NCI-H2029 (cell line): ENCODE results near the gene UIMC1.
"Not testable (repeated sequence)": the region's sequence is repeated elsewhere in the genome, so short reads cannot be mapped to it uniquely, and the experiment has no call there.

Experiments
- DNase-seq: peaks from one replicate; lab custom pipeline; 2025; lab: John Stamatoyannopoulos, UW

UIMC1 gene

DNA sequence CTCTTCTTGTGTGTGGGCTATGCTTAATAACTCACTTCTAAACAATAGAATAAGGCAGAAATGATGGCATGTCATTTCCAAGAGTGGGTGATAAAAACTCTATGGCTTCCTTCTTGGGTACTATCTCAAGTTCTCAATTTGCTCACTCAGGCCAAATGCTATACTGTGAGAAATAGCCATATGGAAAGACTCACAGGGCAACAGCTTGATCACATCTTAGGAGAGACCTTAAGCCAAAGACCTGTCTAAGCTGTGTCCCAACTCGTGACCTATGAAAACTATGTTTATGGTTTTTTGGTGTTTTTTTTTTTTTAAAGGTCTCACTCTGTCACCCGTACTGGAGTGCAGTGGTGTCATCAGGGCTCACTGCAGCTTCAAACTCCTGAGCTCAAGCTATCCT, 2.1 kb upstream of the UIMC1 start:
- no peak for DNase-seq

DNA sequence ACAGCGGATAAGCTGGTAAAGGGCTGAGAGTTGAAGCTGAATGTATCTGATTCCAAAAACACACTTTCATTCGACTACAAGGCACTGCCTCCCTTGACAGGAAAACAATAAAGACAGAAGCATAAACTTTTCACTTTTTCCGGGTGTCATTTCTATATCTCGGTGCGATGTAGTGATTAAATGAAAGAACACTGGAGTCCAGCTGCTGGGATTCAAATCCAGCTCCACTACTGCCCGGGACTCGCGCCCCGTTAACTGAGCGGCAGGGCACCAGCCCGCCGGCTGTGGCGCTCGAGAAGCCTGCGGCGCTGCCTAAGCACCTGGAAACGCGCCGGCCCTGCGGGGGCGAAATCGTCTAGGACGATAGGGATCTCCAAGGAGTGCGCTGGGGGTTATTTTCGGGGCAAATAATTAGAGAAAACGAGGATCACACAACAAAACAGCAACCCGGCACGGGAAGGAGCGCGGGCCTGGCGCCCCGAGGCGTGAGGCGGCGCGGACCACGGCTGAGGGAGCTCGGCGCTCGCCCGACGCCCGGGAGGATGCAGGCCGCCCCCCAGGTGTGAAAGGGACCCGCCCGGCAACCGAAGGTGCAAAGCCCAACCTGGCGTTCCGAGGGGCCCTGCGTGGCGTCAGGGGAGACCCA, 837 bp downstream of the UIMC1 start:
- peak; percentile 22 for DNase-seq

DNA sequence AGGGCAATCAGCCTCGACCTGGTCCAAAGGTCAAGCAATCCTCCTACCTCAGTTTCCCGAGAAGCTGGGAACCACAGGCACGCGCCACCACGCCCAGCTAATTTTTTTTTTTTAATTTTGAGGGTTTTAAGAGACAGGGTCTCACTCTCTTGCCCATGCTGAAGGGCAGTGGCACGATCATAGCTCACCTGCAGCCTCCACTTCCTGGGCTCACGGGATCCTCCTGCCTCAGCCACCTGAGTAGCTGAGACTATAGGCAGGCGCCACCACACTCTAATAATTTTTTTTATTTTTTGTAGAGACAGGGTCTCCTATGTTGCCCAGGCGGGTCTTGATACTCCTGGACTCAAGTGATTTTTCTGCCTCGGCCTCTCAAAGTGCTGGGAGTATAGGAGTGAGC, 1.6 kb downstream of the UIMC1 start:
- DNase-seq = no peak

DNA sequence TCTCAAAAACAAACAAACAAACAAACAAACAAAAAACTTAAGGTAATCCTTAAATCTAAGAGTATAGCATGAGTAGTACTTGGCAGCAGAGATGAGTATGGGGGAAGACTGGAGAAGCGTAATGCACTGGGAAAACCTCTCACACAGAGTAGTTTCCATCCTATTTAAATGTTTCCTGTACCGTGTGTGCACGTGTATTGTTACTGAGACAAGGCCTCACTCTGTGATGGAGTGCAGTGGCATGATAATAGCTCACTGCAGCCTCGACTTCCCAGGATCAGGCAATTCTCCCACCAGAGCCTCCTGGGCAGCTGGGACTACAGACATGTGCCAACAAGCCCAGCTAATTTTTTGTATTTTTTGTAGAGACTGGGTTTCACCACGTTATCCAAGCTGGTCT, 2.9 kb downstream of the UIMC1 start:
- no peak for DNase-seq

DNA sequence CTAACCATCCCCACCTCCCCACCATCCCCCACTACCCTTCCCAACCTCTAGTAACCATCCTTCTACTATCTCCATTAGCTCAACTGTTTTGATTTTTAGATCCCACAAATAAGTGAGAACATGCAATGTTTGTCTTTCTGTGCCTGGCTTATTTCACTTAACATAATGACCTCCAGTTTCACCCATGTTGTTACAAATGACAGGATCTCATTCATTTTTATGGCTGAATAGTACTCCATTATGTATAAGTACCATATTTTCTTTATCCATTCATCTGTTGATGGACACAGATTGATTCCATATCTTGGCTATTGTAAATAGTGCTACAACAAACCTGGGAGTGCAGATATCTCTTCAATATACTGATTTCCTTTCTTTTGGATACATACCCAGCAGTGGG, 7.1 kb downstream of the UIMC1 start:
- not testable (repeated sequence) for DNase-seq

DNA sequence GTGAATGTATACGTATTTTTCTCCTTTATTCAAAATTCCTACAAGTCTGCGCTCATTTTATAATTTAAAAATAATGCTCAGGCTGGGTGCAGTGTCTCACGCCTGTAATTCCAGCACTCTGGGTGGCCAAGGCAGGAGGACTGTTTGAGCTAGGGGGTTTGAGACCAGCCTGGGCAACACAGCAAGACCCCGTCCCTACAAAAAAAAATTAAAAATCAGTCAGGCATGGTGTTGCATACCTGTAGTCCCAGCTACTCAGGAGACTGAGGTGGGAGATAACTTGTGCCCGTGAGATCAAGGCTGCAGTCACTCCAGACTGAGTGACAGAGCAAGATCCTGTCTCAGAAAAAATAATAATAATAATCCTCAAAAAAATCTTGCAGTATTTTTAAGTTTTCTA, 7.8 kb downstream of the UIMC1 start:
- DNase-seq = no peak

DNA sequence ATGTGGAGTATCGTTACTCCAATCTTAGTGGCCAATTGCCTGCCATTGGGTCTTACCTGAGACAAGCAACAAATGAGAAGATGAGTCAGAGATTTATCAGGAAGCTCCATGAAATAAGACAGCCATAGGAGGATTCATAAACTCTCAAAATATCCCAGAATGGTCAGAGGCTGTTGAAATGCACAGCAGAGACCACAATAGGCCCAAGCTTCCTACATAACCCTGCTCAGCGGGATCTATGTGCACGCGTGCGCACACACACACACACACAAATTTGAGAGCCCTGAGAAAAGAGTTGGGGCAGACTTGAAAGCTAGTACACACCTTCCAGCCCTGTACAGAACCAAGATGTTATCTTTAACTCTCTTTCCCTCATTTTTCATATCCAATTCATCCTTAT, 9.8 kb downstream of the UIMC1 start:
- no peak for DNase-seq

DNA sequence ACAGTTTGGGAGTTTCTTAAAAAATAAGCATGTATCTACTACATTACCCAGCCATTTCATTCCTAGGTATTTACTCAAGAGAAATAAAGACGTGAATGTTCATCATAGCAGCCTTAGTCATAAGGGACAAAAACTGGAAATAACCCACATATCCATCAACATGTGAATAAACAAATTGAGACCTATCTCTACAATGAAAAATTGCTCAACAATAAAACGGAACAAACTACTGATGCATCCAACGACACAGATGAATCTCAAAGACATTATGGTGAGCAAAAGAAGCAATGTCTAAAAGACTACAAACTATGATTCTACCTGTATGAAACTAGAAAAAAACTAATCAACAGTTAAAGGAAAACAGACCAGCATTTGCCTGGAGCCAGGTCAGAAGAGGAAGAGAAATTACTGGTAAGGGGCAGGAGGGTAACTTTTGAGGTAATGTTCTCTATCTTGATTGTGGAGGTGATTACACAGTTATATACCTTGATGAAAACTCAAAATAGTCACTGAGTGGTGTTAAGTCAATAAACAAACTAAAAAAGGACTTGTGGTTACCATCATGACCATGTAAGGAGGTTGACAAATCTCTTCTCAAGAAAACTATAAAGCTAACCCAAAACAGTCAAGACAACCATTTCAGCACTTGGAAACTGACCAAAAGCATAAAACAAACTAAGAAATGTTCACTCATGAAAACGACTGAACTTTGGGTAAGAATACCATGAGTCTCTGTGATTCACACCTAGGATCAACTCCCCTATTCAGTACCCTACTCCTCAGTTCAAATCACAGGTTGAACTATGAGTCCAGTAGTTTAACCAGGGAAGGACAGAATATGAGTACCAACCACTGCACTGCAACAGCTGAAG, 10.4 kb downstream of the UIMC1 start:
- no peak for DNase-seq

DNA sequence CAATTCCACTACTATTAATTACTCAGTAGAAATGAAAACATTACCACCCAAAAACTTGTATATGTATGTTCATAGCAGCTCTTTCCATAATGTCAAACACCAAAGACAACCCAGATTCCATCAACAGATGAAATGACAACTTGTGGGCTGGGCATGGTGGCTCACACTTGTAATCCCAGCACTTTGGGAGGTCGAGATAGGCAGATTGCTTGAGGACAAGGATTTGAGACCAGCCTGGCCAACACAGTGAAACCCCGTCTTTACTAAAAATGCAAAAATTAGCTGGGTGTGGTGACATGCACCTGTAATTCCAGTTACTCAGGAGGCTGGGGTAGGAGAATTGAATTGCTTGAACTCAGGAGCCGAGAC, 11.5 kb downstream of the UIMC1 start:
- DNase-seq = no peak

DNA sequence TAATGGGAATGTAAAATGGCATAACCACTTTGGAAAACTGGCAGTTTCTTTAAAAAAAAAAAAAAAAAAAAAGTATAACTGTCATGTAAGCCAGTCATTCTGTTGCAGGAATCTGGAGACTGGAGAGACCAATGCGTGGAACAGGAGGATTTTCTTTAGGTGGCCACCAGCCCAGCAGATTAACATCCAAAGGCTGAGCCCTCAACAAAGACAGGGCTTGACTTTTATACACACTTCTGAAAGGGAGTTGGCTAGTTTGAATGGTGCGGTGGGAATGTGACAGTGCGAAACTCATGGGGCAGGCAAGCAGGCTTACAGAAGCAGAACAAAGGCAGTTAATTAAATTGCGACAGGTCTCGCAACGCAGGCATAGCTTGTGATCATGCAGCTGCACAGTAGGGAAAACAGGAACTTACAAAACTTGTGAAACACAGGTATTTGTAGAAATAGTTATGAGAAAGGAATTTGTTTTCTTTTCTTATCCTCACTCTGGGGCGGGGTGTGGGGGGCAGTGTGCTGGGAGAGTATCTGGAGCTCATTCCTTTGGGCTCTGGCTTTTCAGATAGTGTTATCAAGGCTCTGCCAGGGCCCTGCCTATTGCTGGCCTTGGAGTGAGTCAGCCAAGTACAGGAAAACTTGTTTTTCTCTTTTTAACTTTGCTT, 12.0 kb downstream of the UIMC1 start:
- DNase-seq = no peak

DNA sequence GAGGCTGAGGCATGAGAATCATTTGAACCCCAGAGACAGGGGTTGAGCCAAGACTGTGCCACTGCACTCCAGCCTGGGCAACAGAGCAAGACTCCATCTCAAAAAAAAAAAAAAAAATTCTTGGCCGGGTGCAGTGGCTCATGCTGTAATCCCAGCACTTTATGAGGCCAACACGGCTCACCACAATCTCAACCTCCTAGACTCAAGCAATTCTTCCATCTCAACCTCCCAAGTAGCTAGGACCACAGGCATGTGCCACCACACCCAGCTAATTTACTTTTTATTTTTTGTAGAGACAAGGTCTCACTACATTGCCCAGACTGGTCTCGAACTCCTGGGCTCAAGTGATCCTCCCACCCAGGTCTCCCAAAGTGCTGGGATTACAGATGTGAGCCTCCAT, 13.5 kb downstream of the UIMC1 start:
- not testable (repeated sequence) for DNase-seq

DNA sequence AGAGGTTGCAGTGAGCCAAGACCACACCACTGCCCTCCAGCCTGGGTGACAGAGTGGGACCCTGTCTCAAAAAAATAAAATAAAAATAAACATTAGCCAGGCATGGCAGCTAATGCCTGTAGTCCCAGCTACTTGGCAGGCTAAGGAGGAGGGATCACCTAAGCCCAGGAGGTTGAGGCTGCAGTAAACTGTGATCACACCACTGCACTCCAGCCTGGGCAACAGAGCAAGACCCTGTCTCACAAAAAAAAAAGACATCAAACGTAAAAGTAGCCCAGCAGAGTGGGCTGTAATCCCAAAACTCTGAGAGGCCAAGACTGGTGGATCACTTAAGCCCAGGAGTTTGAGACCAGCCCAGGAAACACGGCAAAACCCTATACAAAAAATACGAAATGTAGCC, 19.0 kb downstream of the UIMC1 start:
- DNase-seq = no peak

DNA sequence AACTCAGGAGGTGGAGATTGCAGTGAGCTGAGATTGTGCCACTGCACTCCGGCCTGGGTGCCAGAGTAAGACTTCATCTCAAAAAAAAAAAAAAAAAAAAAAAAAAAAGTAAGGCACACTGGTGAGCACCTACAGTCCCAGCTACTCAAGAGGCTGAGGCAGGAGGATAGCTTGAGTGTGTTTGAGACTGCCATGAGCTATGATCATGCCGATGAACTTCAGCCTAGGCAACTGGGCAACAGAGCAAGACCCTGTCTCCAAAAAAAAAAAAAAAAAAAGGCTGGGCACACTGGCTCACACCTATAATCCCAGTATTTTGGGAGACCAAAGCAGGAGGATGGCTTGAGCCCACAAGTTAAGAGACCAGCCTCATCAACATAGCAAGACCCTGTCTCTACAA, 20.3 kb downstream of the UIMC1 start:
- no peak for DNase-seq

DNA sequence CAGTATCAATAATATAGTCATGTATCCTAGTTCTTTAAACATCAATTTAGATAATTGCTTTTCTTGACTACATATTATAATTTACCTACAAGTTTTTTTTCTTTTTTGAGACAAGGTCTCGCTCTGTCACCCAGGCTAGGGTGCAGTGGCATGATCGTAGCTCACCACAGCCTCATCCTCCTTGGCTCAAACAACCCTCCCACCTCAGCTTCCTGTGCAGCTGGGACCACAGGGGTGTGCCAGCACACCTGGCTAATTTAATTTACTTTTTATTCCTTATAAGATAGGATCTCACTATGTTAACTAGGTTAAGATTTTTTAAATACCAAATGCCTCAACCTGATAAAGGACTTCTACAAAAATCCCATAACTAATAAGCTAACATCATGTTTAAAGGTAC, 21.1 kb downstream of the UIMC1 start:
- DNase-seq = no peak

DNA sequence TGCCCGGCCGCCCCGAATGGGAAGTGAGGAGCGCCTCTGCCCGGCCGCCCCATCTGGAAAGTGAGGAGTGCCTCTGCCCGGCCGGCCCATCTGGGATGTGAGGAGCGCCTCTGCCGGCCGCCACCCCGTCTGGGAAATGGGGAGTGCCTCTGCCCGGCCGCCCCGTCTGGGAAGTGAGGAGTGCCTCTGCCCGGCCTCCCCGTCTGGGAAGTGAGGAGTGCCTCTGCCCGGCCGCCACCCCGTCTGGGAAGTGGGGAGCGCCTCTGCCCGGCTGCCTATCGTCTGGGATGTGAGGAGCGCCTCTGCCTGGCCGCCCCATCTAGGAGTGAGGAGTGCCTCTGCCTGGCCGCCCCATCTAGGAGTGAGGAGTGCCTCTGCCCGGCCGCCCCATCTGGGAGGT, 22.4 kb downstream of the UIMC1 start:
- not testable (repeated sequence) for DNase-seq

DNA sequence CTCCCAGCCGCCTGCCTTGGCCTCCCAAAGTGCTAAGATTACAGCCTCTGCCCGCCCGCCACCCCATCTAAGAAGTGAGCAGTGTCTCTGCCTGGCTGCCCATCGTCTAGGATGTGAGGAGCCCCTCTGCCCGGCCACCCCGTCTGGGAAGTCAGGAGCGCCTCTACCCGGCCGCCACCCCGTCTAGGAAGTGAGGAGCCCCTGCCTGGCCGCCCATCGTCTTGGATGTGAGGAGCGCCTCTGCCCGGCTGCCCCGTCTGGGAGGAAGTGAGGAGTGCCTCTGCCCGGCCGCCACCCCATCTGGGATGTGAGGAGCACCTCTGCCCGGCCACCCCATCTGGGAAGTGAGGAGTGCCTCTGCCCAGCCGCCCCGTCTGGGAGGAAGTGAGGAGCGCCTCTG, 23.0 kb downstream of the UIMC1 start:
- not testable (repeated sequence) for DNase-seq

DNA sequence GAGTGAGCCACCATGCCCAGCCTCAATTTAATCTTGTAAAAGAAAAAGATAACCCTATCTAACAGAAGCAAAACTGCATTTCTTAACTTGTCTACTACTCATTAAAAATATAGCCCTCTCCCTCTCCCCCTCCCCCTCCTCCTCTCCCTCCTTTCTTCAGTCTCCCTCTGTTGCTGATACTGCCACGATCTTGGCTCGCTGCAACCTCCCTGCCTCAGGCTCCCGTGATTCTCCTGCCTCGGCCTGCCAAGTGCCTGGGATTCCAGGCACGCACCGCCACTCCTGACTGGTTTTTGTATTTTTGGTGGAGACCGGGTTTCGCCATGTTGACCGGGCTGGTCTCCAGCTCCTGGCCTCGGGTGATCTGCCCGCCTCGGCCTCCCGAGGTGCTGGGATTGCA, 23.5 kb downstream of the UIMC1 start:
- not testable (repeated sequence) for DNase-seq

DNA sequence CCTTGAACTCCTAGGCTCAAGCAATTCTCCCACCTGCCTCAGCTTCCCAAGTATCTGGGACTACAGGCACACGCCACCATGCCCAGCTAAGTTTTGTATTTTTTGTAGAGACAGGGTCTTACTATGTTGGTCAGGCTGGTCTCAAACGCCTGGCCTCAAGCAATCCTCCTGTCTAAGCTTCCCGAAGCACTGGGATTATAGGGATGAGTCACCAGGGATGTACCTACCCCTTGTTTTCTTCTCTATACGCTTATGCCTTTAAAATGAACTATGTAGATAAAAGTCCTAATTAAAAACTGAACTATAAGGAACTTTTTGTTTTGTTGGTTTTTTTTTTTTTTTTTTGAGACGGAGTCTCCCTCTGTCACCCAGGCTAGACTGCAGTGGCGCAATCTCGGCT, 25.8 kb downstream of the UIMC1 start:
- DNase-seq = no peak

DNA sequence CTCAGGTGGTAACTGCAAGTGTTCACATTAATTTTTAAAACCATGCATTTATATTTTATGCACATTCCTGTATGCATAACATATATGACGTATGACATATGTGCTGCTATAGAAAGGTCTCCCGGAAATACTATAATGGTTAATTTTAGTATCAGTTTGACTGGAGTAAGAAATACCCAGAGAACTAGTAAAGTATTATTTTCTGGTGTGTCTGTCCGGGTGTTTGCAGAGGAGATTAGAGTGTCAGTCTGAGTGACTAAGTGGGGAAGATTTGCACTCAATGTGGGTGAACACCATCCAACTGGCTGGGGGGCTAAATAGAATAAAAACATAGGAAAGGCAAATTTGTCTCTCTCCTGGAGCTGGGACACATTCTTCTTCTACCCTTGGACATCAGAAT, 26.9 kb downstream of the UIMC1 start:
- no peak for DNase-seq

DNA sequence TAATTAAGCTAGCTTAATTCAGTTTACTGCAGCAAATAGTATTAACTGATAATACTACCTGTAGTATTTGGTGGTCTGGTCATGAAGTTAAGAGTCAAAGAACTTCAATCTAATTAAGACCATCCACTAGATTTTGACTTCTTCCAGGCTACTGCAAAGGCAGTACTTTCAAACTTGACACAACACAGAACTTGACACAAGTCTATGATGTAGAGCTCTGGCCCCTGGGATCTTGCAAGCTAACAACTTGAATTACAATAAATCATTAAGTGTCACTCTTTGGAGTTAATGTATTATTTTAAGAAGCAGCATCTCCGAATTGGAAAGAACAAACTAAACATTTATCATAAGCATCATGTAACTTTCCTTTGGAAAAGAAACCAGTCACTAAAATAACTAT, 40.9 kb downstream of the UIMC1 start:
- DNase-seq = no peak

DNA sequence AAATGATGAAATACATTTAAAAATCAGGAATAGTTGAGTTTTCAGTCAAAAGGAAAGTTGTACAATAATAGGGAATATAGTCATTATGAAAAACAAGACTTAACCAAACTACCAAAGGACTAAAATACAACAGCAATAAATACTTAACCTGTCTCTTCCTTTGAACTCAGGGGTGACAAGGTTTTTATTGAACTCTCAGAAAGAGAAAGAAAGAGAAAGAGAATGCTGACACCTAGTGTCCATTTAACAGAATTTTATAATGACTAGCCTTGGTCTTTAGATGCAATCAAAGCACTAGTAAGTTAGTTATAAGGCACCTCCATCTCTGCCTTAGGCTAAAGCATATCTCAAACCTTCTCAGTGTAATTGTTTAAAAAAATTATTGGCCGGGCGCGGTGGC, 47.5 kb downstream of the UIMC1 start:
- peak; percentile 50 for DNase-seq

DNA sequence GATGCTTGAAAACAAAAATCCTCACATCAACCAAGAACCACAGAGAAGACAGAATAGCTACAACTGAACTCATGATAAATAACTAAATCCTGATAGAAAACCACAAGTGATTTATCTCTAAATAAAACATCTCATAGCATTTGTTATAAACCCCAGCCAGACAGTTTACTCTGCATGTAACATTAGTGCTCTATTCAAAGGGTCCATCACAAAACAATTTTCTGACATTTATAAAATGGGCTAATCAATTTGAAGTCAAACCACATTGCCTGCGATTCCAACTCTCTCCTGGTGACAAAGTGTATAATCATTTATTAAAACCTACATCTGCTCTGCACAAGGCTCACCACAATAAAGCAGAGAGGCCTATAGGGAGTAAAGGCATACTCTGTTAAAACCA, 49.8 kb downstream of the UIMC1 start:
- DNase-seq = no peak

DNA sequence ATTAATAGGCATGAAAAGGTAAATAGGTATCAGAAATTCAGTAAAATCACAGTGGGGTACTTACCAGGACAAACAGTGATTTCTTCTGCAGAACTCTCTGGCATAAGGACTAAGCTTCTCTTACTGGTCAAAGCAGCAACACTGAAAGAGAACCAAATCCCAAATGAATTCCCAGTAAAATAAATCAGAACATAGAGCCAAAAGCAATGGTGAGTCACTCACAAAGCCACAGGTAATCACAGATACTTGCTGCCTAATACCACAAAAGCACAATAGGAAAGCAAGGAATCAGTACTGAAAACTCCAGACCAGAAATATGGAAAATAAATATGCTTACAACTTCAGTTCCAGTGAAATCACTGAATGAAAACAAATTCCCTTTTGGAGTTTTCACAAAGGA, 50.7 kb downstream of the UIMC1 start:
- DNase-seq = no peak
